Smooth muscle cell (in vitro differentiated cells): ENCODE measurements around the gene FAM174C. TPM values are rescaled to one million over a fixed set of nuclear protein-coding genes. Genes with fewer than 3 reads are reported as not detected.

ENCODE experiments used
- DNase-seq: peaks from one replicate; lab custom pipeline; 2025; ENCODE audit not compliant: unreplicated experiment; lab: John Stamatoyannopoulos, UW
- H2AFZ ChIP-seq: fragments of 200-600 bp; sonication (generic); 2 replicates; pipeline ENCODE4 v1.6.0; 2016; ENCODE audit warnings: antibody characterized with exemption, low read depth, mild to moderate bottlenecking
- H3F3A ChIP-seq: fragments of 200-600 bp; sonication (generic); 2 replicates; pipeline ENCODE4 v1.6.0; 2017; ENCODE audit warnings: antibody characterized with exemption, low read depth
- H3K27ac ChIP-seq: fragments of 200-600 bp; sonication (generic); 2 replicates; pipeline ENCODE4 v1.5.1; 2016; ENCODE audit warnings: low read depth, mild to moderate bottlenecking
- H3K27me3 ChIP-seq: fragments of 200-600 bp; sonication (generic); 2 replicates; pipeline ENCODE4 v1.6.1; 2016; ENCODE audit warnings: low read depth, mild to moderate bottlenecking
- H3K36me3 ChIP-seq: fragments of 200-600 bp; sonication (generic); 2 replicates; pipeline ENCODE4 v1.5.1; 2016; ENCODE audit warnings: low read depth
- H3K4me1 ChIP-seq: fragments of 200-600 bp; sonication (generic); 2 replicates; pipeline ENCODE4 v1.5.1; 2016; ENCODE audit warnings: low read depth
- H3K4me2 ChIP-seq: fragments of 200-600 bp; sonication (generic); 2 replicates; pipeline ENCODE4 v1.6.0; 2016; ENCODE audit warnings: mild to moderate bottlenecking
- H3K4me3 ChIP-seq: fragments of 200-600 bp; sonication (generic); 2 replicates; pipeline ENCODE4 v1.5.1; 2016; ENCODE audit warnings: mild to moderate bottlenecking
- H3K79me2 ChIP-seq: fragments of 200-600 bp; sonication (generic); 2 replicates; pipeline ENCODE4 v1.6.0; 2016; ENCODE audit warnings: low read depth, mild to moderate bottlenecking
- H3K9ac ChIP-seq: fragments of 200-600 bp; sonication (generic); 2 replicates; pipeline ENCODE4 v1.6.0; 2016; ENCODE audit warnings: low read depth
- H3K9me3 ChIP-seq: fragments of 200-600 bp; sonication (generic); replicated peaks from 2 replicates; pipeline ENCODE4 v1.5.1; 2016; ENCODE audit warnings: low read depth
- H4K20me1 ChIP-seq: fragments of 200-600 bp; sonication (generic); 2 replicates; pipeline ENCODE4 v1.6.0; 2016; ENCODE audit warnings: low read depth
- CTCF ChIP-seq: fragments of 200-600 bp; sonication (generic); IDR thresholded peaks from 2 replicates; pipeline ENCODE4 v1.5.1; 2017; ENCODE audit warnings: borderline replicate concordance, mild to moderate bottlenecking, antibody characterized with exemption; ENCODE audit not compliant: insufficient read depth, poor library complexity, severe bottlenecking
- WGBS: methylation state at CpG from one replicate; pipeline ENCODE4 v1.1.7; 2016; ENCODE audit warnings: low lambda C conversion rate; 5-methylcytosine and 5-hydroxymethylcytosine counted together
- polyA plus RNA-seq: library from polyadenylated mRNA; unstranded; fragments of >200 nt; fragmentation: Nextera tagmentation; extraction: Ambion mirVana; gene quantifications from 2 replicates; pipeline ENCODE4 v1.2.1, GENCODE V29; 2016
- total RNA-seq: library from RNA; depleted of rRNA; stranded (reverse); fragments of >200 nt; gene quantifications from 2 replicates; pipeline ENCODE4 v1.2.3, GENCODE V29; 2014

FAM174C gene
- total and polyA plus RNA-seq, 2 experiments from 2014 or later: 41.5 to 75.6 TPM

- H3K9me3 ChIP-seq: no peaks in the 10 kb centered on the region
- peaks cover 56% of the 10 kb centered on the region for H4K20me1 ChIP-seq
- H3K27ac ChIP-seq: no peak overlapping the region
- no peak for DNase-seq
- 92% methylated on average over 20 of the region's 24 CpGs for WGBS
- no peak overlapping the region for H3K4me2 ChIP-seq
- H3K36me3 ChIP-seq: no peaks in the 10 kb centered on the region
- no peak overlapping the region for H3K9ac ChIP-seq
- no peaks in the 10 kb centered on the region for H3K27me3 ChIP-seq
- peaks cover 10% of the 10 kb centered on the region for H3K4me1 ChIP-seq
- no peaks in the 10 kb centered on the region for H3F3A ChIP-seq
- H3K79me2 ChIP-seq: no peaks in the 10 kb centered on the region
- no peak overlapping the region for H2AFZ ChIP-seq
- H3K4me3 ChIP-seq: no peak overlapping the region
- no peak for TF ChIP-seq CTCF
Measured at GRCh38 chr19:1290196-1290702, 14.9 kb downstream of the FAM174C start.

DNA sequence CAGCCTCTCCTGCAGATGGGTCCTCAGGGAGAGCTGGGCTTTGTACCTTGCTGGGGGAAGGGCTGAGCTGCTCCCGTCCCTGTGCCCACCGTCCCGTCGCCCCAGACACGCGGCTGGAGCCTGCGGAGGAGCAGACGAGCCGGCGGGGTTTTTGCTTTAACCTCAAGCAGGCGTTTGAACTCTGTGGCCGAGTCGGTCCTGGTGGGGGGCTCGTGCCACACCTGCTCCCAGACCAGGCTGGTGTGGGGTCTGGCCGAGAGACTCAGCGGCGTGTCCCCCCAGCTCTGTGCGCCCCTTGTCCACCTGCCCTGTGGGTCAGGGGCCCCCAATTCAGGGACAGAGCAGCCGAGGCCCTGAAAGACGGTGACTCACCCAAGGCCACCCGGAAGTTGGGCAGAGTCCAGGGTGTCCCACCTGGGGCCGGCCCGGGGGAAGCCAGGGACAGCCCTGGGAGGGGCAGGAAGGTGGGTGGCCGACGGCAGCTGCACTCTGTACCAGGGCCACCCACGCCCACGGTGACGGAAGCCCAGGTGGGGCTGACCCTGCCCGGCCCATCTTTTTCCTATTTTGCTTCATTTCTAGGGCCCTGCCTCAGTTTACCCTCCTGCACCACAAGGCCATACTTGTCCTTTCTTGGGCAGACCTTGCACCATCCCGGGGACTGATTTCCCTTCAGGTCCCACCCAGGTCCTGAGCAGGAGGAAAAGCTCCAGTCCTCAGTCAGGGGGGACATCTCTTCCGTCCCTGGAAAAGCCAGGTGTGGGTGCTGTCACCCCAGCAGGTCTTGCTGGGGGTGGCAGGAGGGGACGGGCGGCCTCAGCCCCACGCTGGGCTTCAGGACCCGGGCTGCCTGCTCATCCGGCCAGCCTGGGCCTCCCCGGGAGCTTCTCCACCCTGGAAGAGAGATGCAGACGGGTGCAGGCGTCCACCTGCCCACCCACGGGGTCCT, 15.6 kb downstream of the FAM174C start:
- no peaks in the 10 kb centered on the region for H3K36me3 ChIP-seq
- H3K9me3 ChIP-seq: no peaks in the 10 kb centered on the region
- 92% methylated on average over 39 of the region's 40 CpGs for WGBS
- H3K4me3 ChIP-seq: no peak overlapping the region
- DNase-seq: no peak
- no peak for TF ChIP-seq CTCF
- H4K20me1 ChIP-seq: peaks cover 59% of the 10 kb centered on the region
- no peaks in the 10 kb centered on the region for H3K79me2 ChIP-seq
- no peaks in the 10 kb centered on the region for H3F3A ChIP-seq
- H3K27ac ChIP-seq: no peak overlapping the region
- H3K27me3 ChIP-seq: no peaks in the 10 kb centered on the region
- no peak overlapping the region for H3K4me2 ChIP-seq
- no peak overlapping the region for H3K9ac ChIP-seq
- H2AFZ ChIP-seq: no peak overlapping the region
- H3K4me1 ChIP-seq: peaks cover 14% of the 10 kb centered on the region

- Histone ChIP-seq H2AFZ (no peak overlapping the region), H3K27me3 (no peaks in the 10 kb centered on the region), H3K79me2 (no peaks in the 10 kb centered on the region), H3K36me3 (no peaks in the 10 kb centered on the region), H4K20me1 (peaks cover 63% of the 10 kb centered on the region), H3K27ac (no peak overlapping the region), H3K9me3 (no peaks in the 10 kb centered on the region), H3F3A (no peaks in the 10 kb centered on the region), H3K4me2 (no peak overlapping the region), H3K4me3 (no peak overlapping the region), H3K9ac (no peak overlapping the region), H3K4me1 (peaks cover 11% of the 10 kb centered on the region)
- DNase-seq: no peak
- WGBS: 83% methylated on average over 25 of the region's 25 CpGs
- TF ChIP-seq CTCF: no peak
Measured at GRCh38 chr19:1291761-1292418, 16.6 kb downstream of the FAM174C start.
